Fibroblast of pulmonary artery (primary cell): ENCODE measurements around the gene CHML.
"Not testable (repeated sequence)": the region's sequence is repeated elsewhere in the genome, so short reads cannot be mapped to it uniquely, and the experiment has no call there.

Experiments used
- DNase-seq: peaks from one replicate; pipeline ENCODE4 v3.0.0-alpha.2; 2010; ENCODE audit warnings: low read depth
- H3K4me3 ChIP-seq: replicated peaks from 2 replicates; pipeline ENCODE4 v1.5.1; 2011; ENCODE audit warnings: low read depth, mild to moderate bottlenecking, control low read depth, low read length, moderate library complexity
- TF ChIP-seq, protein P1 (sequence below): IDR thresholded peaks from 2 replicates; pipeline ENCODE4 v1.5.1; 2011; ENCODE audit warnings: mild to moderate bottlenecking, control low read depth, low read length, inconsistent platforms; ENCODE audit errors: missing control alignments

The CHML gene

DNA sequence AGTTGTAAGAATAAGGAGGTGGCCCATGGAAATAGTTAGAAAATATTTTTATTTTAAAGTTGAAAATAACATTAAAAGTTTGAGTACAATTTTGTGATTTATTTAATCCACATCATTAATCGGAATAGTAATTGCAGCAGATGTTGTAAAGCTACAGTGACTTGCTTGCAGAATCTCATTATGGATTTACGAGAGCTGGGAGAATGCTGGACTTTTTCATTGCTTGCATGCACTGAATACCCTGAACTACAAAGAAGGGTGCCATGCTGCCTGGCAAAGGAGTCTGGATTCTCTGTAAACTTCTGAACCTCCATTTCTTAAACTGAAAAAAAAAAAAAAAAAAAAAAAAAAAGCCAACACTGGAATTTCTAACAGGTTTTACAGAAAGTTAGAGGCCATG, 38.4 kb upstream of the CHML start:
- no peak for DNase-seq
- H3K4me3 ChIP-seq = no peak overlapping the region
- TF ChIP-seq, protein P1, sequence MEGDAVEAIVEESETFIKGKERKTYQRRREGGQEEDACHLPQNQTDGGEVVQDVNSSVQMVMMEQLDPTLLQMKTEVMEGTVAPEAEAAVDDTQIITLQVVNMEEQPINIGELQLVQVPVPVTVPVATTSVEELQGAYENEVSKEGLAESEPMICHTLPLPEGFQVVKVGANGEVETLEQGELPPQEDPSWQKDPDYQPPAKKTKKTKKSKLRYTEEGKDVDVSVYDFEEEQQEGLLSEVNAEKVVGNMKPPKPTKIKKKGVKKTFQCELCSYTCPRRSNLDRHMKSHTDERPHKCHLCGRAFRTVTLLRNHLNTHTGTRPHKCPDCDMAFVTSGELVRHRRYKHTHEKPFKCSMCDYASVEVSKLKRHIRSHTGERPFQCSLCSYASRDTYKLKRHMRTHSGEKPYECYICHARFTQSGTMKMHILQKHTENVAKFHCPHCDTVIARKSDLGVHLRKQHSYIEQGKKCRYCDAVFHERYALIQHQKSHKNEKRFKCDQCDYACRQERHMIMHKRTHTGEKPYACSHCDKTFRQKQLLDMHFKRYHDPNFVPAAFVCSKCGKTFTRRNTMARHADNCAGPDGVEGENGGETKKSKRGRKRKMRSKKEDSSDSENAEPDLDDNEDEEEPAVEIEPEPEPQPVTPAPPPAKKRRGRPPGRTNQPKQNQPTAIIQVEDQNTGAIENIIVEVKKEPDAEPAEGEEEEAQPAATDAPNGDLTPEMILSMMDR = no peak

DNA sequence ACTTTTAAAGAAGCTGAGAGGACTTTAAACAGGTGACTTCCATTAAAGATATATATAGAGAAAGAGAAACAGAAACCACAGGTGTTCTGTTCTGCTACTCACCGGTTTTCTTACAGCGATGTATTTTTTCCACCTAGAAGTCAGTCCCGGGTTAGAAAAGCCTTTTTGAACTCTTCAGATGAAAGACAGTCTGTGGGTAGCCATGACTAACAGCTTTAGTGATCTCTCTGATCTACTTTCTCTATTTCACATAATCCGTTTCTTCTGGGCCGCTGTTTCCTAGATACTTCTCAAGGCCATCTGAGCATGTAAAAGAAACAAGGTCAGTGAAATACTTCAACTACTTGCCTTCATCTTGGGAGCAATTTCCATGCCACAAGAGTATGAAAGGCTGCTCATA, 37.0 kb upstream of the CHML start:
- DNase-seq = no peak
- TF ChIP-seq, protein P1 = no peak
- H3K4me3 ChIP-seq = no peak overlapping the region

GRCh38 chr1:241675983-241676382, 35.8 kb upstream of the CHML start:
- no peak for DNase-seq
- no peak overlapping the region for H3K4me3 ChIP-seq
- TF ChIP-seq, protein P1 = no peak

DNA sequence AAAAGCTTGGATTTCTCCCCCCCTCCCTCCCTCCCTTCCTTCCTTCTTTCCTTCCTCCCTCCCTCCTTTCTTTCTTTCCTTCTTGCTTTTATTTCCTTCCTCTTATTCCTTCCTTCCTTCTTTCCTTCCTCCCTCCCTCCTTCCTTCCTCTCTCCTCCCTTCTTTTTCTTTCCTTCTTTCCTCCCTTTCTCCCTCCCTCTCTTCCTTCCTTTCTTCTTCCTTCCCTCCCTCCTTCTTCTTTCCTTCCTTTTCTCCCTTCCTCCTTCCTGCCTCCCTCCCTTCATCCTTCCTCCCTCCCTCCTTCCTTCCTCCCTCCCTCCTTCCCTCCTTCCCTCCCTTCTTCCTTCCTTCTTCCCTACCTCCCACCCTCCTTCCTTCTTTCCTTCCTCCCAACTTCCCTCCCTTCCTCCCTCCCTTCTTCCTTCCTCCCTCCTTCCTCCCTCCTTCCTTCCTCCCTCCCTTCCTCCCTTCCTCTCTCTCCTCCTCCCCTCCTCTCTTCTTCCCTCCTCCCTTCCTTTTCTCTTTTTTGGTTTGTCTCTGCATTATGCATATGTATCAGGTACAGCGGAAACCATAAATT, 34.7 kb upstream of the CHML start:
- TF ChIP-seq, protein P1 = no peak
- no peak for DNase-seq
- no peak overlapping the region for H3K4me3 ChIP-seq

- DNase-seq = no peak
- H3K4me3 ChIP-seq = no peak overlapping the region
- TF ChIP-seq, protein P1 = no peak
Observed at GRCh38 chr1:241672301-241672700, 32.1 kb upstream of the CHML start.

- H3K4me3 ChIP-seq = no peak overlapping the region
- no peak for DNase-seq
- TF ChIP-seq, protein P1 = no peak
Observed at GRCh38 chr1:241666419-241666818, 26.2 kb upstream of the CHML start.

GRCh38 chr1:241660424-241660972, 20.3 kb upstream of the CHML start:
- DNase-seq = no peak
- H3K4me3 ChIP-seq = no peak overlapping the region
- TF ChIP-seq, protein P1 = no peak

DNA sequence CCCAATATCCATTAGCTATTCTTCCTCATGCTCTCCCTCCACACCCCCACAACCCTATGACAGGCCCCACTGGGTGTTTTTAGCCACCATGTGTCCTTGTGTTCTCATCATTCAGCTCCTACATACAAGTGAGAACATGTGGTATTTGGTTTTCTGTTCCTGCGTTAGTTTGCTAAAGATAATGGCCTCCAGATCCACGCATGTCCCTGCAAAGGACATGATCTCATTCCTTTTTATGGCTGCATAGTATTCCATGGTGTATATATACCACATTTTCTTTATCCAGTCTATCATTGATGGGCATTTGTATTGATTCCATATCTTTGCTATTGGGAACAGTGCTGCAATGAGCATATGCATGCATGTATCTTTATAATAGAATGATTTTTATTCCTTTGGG, 18.8 kb upstream of the CHML start:
- not testable (repeated sequence) for H3K4me3 ChIP-seq, DNase-seq
